HG02798 (cell line): ENCODE measurements around the gene HNRNPU.

Experiments
- ATAC-seq: cut with Tn5 transposase; IDR thresholded peaks from one replicate; pipeline ENCODE4 v1.9.1; 2021; ENCODE audit warnings: mild to moderate bottlenecking; ENCODE audit not compliant: unreplicated experiment, poor library complexity

The HNRNPU gene

DNA sequence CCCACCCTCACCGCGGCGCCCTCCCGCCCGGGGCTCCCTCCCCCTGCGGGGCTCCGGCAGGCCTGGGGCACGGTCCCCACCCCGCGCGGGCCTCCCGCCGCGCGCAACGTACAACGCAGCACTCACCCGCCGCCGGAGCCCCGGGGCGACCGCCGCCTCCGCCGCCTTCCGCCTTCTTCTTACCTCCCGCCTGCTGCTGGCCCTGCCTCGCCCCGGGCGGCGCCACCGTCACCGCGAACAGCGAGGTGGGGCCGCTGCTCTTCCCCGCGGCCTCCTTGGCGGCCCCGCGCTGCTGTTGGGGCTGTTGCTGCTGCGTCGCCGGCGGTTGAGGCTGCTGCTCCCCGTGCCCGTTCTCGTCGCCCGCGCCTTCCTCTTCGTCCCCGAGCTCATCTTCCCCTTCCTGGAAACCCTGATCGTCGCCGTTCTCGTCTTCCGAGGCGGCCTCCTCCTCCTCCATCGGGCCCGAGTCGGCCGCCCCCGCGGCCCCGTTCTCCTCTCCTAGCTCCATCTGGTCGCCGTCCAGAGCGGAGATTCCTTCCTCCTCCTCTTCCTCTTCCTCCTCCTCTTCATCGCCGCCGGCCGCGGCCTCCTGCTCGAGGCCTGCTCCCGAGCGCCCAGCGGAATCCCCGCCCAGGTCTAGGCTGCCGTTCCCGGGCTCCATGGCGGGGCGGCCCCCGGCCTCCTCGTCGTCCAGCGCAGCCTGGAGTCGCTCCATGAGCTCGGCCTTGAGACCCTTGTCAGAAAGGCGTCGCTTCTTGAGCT, 671 bp downstream of the HNRNPU start:
- ATAC-seq: peak; percentile 9

DNA sequence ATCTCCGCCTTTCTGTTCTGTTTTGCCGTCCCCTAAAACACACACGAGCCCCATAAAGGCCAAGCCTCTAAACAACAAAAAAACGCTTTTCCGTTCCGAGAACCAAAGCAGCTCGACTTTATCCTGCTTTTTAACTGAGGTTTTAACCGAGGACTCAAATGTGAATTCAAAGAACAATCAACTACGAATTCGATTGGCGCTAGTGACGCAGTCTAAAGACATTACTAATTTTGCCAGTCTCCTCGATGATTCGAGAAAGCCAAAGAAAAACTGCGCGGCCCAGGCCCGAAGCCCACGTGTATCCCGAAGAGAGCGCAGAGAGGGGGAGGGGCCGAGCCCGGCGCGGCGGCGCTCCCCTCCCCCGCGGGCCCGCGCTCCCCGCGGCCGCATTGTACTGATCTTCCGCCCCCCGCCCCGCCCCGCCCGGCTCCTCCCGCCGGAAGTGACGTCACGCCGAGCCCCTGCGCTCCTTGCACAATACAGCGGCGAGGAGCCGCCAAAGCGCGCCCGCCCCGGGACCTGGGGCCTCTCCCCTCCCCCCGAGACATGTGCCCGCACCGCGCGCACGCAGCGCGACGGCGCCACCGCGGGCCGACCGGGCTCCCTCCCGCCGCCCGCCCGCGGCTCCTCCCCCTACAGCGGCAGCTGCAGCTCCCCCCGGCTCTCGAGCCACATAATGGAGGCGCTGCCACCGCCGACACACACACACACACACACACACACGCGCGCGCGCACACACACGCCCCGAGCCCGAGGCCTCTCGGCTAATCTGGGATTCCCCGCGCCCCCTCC, 1.4 kb downstream of the HNRNPU start:
- ATAC-seq: peak; percentile 74

DNA sequence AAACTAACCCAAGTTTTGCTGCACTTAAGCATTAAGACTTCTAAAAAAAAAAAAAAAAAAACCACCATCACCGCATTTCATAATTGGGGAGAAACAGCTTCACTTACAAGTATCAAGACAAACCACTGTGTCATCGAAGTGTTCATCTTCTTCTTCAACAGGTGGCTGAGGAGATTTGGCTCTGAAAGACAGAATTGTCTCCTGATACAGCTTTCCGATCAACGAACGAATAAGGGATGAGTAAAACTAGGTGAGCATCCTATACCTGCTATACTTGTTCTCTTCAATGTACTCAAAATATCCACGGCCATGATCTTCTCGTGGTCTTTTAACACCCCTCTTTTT, 2.0 kb downstream of the HNRNPU start:
- ATAC-seq: no peak

- no peak for ATAC-seq
These were observed 2.7 kb downstream of the HNRNPU start for GRCh38 chr1:244861683-244862082.

DNA sequence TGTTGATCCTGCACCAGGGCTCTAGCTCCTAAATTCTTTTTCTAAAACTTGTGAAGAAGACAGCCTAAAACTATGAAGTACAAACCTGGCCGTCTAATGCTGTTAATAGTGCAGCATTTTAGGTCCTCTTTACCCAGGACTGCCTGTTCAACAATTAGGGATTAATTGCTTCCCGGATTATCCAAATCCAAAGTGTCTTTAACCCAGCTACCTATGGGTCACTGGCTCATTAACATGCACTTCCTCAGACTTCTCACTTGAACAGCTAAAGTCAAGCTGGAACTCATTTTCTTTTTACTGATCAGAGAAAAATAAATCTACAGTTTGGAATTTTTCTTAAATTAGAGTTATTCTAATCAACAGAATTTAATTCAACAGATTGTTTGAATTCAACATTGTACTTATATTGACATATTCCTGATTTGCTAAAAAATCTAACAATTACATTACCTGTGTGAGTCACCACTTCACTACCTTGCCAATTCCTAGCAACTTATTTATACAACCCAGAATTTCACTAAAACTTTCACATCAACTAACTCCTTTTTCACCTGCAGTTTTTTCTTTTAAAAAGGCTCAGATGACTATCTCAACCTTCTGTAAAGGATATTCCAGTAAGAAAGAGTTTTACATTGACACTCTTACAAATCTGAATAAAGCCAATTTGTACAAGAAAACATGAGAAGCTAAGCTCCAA, 3.3 kb downstream of the HNRNPU start:
- no peak for ATAC-seq

DNA sequence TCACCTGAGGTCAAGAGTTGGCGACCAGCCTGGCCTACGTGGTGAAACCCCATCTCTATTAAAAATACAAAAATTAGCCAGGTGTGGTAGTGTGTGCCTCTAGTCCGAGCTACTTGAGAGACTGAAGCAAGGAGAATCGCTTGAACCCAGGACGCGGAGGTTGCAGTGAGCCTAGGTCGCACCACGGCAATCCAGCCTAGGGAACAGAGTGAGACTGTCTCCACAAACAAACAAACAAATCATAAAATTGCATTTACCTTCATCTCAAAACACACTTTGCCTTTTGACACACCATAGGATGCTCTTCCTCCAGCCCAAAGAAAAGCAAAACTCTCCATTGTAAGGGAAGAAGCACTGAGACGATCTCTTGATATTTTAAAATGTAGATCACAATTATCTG, 4.3 kb downstream of the HNRNPU start:
- ATAC-seq: no peak

- no peak for ATAC-seq
These were observed 6.0 kb downstream of the HNRNPU start for GRCh38 chr1:244858357-244858756.

DNA sequence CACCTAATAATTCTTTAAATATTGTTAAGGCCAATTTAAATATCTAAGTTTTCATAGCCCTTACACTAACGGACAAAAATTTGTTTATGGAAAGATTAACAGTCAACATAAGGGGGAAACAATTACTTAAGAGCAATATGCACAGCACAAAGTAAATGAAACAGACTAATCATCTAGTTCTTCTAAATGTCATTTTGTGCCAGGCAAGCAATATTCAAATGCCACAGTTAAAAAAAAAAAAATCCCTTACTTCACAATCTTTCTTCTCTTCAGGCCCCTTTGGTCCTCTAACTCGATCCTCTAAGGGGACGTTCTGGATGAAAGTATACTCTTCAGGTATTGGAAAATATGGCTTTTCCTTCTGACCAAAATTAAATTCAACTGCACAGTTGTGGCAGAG, 6.6 kb downstream of the HNRNPU start:
- no peak for ATAC-seq

DNA sequence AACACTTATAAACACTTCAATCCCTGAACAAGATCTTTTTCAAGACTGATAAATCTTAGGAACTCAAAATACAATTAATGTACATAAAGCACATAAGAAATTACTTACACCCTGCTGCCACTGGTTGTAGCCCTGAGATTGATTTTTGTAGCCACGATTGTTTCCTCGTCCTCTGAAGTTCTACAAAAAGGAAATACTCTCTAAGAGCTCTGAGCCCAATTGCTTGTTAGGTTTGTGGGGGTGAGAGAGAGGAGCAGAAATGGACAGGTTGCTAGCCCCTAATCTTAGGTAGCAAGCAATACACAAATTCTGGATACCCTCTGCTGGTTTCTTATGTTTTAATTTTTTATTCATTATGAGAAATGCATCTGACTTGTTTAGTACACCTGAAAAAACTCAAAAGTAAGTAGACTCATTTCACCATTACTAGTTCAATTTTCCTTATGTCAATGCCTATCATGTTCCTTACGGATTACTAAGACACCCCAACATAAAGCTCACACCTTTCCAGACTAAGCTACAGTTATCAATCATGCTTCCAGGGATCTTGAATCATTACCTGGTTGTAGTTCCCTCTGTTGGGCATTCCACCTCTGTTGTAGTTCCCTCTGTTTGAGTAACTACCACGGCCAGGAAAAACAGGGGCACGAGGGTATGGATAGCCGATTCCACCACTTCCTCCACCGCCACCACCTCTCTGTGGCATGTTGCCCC, 9.3 kb downstream of the HNRNPU start:
- ATAC-seq: no peak

GRCh38 chr1:244854166-244854565, 10.2 kb downstream of the HNRNPU start:
- ATAC-seq: no peak

DNA sequence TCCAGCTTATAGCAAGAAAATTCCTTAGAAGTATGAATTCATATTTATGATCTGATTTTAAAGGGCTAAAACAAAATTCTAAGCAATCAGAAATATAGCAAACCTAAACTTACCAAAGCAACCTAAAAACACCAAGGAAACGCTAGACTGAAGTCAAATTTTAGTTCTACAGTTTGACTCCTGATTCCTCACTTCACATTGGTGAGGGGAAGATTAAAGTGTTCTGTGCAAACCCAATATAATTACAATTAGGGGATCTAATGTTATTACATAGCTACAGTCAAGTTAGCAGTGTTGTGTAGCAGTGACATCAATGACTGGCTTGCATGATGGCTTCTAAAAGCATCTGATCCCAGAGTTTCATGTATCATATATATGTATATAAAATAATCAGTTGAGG, 11.6 kb downstream of the HNRNPU start:
- no peak for ATAC-seq

GRCh38 chr1:244851546-244852231, 12.7 kb downstream of the HNRNPU start:
- ATAC-seq: no peak

DNA sequence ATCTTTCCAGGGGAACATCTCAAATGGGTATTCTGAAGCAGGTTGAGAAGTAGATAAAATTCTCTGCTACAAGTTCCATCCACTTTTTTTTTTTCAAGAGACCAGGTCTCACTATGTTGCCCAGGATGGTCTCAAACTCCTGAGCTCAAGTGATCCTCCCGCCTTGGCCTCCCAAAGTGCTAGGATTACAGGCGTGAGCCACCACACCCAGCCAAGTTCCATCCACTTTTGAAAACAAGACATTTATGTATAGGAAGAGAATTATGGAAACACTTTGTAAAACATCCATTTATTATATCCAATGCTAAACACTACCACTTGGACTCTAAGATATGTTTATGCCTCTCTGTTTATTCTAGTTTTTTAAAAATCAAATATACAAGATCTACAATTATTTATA, 13.4 kb downstream of the HNRNPU start:
- ATAC-seq: no peak

DNA sequence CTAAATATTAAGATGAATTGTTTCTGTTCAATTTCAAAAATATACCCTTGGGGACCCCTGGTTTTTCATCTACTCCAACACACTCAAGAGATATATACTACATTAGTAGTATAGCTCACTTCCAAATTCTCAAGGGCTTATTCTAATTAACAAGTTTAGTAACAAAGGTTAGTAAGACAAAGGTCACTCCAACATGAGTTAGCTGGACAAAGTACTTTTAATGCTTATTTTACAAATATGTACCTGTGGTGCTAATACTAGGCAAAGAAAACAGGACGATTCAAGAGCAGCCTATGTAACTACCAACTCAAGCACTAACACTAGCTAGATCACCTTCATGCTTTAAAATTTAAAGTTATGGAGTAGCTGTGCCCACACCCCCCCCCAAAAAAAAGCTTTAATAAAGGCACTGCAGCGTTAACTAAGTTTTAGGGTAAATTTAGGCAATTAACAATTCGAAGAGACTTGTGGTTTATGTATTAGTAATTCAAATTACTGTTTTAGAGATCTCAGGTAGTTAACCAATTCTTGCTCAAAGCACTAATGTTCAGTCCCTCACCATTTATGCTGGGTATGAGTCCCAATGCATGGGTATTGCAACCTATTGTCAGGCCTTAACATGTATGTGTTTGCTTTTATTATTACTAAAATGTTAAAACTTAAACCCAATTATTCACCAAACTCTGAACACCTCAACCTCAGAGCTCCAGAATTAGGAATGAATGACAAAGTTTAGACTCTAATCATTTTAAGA, 14.1 kb downstream of the HNRNPU start:
- no peak for ATAC-seq

DNA sequence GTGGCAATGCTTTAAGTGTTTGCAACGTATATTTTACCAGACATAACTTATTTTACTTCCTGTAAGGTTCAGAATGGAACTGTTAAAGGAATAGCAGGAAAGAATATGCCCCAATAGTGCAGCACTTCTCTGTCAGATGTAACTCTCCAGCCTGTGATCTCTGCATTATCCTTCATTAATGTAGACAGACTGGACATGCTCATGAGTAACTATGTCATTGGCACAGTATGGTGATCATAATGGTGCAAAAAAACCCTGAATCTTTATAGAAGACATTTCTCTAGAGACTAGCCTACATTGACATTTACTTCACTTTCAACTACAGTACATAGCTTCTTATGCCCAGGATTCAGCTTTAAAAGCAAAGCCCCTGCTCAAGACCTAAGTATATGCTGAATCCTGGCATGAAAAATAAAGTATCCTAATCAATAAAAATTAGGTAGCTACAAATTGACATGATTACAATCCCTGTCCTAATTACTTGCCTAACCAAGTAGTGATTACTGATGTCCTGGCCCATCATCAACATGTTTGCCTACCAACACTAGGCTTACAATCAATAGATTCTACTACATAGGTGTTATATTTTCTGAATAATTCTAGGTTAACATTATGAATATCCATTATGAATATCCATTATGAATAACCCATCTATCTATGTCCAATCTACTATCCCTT, 15.0 kb downstream of the HNRNPU start:
- no peak for ATAC-seq

DNA sequence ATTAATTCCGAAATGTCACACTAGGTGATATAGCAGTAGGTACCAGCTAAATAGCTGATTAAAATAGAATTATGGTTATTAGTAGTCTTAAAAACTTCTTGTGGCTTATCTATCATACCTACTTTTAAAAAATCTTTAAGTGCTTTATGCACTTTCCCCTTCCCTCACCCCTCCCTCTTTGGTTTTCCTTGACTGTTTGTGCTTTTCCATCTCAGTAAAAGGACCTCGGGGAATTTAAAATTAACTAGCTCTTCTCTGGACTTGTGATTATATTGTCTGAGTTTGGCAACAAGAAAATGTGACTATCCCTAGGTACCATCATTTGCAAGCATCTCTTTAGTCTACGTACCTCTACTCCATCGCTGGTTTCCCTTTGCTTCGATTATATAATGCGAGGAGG, 17.7 kb downstream of the HNRNPU start:
- no peak for ATAC-seq

DNA sequence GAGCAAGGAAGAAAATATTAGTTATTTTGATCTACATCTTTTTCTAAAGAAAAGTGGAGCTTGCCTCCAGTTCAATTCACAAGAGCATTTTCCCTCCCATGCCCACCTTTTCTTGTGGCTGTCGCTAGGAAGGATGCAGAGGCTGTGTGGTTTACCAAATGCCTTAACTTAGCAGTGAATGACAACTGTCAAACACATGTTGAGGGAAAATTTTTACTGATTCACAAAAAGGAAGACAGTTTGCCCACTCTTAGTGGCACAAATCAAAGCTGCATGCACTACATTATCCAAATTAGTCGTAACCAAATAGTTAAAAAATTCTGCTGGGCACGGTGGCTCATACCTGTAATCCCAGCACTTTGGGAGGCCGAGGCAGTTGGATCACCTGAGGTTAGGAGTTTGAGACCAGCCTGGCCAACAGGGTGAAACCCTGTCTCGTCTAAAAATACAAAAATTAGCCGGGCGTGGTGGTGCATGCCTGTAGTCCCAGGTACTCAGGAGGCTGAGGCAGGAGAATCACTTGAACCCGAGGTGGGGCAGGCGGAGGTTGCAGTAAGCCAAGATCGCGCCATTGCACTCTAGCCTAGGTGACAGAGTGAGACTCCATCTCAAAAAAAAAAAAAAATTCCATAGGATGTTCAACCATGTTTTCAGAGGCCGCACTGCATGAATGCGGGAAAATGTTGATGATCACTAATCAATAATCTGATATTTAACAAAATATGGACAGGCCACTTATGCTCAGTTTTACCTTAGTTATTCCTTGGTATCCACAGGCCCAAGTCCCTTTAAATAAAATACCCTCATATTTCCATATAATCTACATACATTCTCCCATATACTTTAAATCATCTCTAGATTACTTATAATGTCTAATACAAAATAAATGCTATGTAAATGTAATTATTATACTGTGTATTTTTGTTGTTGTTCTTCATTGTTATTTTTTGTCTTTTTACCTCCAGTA, 19.9 kb downstream of the HNRNPU start:
- ATAC-seq: no peak
